Loucy (cell line): Measurements from ENCODE around the gene IL1A.

ENCODE experiments used
- H2AFZ ChIP-seq: fragments of 200-600 bp; sonication (generic); 2 replicates; pipeline ENCODE4 v1.6.0; 2016; ENCODE audit warnings: antibody characterized with exemption, mild to moderate bottlenecking, low read length, moderate library complexity
- H3F3A ChIP-seq: fragments of 200-600 bp; 2 replicates; pipeline ENCODE4 v1.6.0; 2016; ENCODE audit warnings: antibody characterized with exemption, low read depth, mild to moderate bottlenecking
- H3K27me3 ChIP-seq: fragments of 200-600 bp; sonication (generic); 2 replicates; pipeline ENCODE4 v1.6.1; 2014; ENCODE audit warnings: low read length, mild to moderate bottlenecking; ENCODE audit not compliant: insufficient read depth, poor library complexity, severe bottlenecking
- H3K36me3 ChIP-seq: fragments of 200-600 bp; sonication (generic); 2 replicates; pipeline ENCODE4 v1.6.1; 2016; ENCODE audit warnings: low read length; ENCODE audit not compliant: insufficient read depth
- H3K4me1 ChIP-seq: fragments of 200-600 bp; sonication (generic); 2 replicates; pipeline ENCODE4 v1.5.1; 2014; ENCODE audit warnings: low read length, mild to moderate bottlenecking; ENCODE audit not compliant: insufficient read depth, poor library complexity, severe bottlenecking
- H3K4me2 ChIP-seq: fragments of 200-600 bp; sonication (generic); 2 replicates; pipeline ENCODE4 v1.6.0; 2014; ENCODE audit warnings: antibody characterized with exemption, low read length, low read depth, mild to moderate bottlenecking; ENCODE audit not compliant: poor library complexity, severe bottlenecking
- H3K4me3 ChIP-seq: fragments of 200-600 bp; sonication (generic); 2 replicates; pipeline ENCODE4 v1.5.1; 2014; ENCODE audit warnings: low read length, mild to moderate bottlenecking, mixed read lengths; ENCODE audit not compliant: poor library complexity, severe bottlenecking
- H3K79me2 ChIP-seq: fragments of 200-600 bp; sonication (generic); 2 replicates; pipeline ENCODE4 v1.6.1; 2014; ENCODE audit warnings: low read length; ENCODE audit not compliant: insufficient read depth
- H3K9ac ChIP-seq: fragments of 200-600 bp; sonication (generic); 2 replicates; pipeline ENCODE4 v1.6.0; 2014; ENCODE audit warnings: mild to moderate bottlenecking, low read depth, low read length, moderate library complexity; ENCODE audit not compliant: poor library complexity, severe bottlenecking
- H3K9me2 ChIP-seq: fragments of 200-600 bp; sonication (generic); replicated peaks from 2 replicates; pipeline ENCODE4 v1.6.1; 2016; ENCODE audit warnings: low read depth, low read length, mixed read lengths
- H3K9me3 ChIP-seq: fragments of 200-600 bp; sonication (generic); 2 replicates; pipeline ENCODE4 v1.6.1; 2014; ENCODE audit warnings: mild to moderate bottlenecking, antibody characterized with exemption, low read length, low read depth; ENCODE audit not compliant: insufficient read depth
- H4K20me1 ChIP-seq: fragments of 200-600 bp; sonication (generic); 2 replicates; pipeline ENCODE4 v1.6.0; 2014; ENCODE audit warnings: antibody characterized with exemption, low read length, mild to moderate bottlenecking; ENCODE audit not compliant: insufficient read depth, poor library complexity, severe bottlenecking
- CTCF ChIP-seq: fragments of 200-600 bp; sonication (generic); conservative IDR thresholded peaks from 2 replicates; pipeline ENCODE4 v1.5.1; 2014; ENCODE audit warnings: mild to moderate bottlenecking, antibody characterized with exemption, low read length
- EZH2phosphoT487 ChIP-seq: fragments of 200-600 bp; IDR thresholded peaks from 2 replicates; pipeline ENCODE4 v1.6.1; 2018; ENCODE audit warnings: antibody characterized with exemption, mild to moderate bottlenecking, moderate library complexity, borderline replicate concordance

Gene IL1A

DNA sequence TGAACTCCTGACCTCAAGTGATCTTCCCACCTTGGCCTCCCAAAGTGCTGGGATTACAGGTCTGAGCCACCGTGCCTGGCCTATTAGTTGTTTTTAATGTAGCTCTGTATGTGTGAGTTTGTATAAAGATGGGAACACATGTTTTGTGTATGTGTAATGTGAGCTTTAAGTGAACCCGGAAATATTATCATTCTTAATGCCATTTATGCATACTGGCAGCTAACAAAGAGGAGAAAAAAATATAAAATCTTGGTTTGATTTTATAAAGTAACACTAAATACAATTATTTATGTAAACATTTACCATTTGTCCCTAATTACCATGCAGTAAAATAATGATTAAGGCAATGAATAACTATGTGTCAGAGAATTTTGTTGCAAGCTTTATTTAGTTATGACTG lies 10.7 kb downstream of the IL1A start:
- no peaks in the 10 kb centered on the region for H3K9me3 ChIP-seq
- H3K9ac ChIP-seq: no peak overlapping the region
- no peaks in the 10 kb centered on the region for H3F3A ChIP-seq
- TF ChIP-seq CTCF (no peak), EZH2phosphoT487 (no peak)
- no peaks in the 10 kb centered on the region for H3K27me3 ChIP-seq
- no peak overlapping the region for H3K4me3 ChIP-seq
- no peak overlapping the region for H3K4me2 ChIP-seq
- H3K9me2 ChIP-seq: no peaks in the 10 kb centered on the region
- H3K79me2 ChIP-seq: no peaks in the 10 kb centered on the region
- H4K20me1 ChIP-seq: no peaks in the 10 kb centered on the region
- H2AFZ ChIP-seq: no peak overlapping the region
- no peaks in the 10 kb centered on the region for H3K36me3 ChIP-seq
- no peaks in the 10 kb centered on the region for H3K4me1 ChIP-seq

- Histone ChIP-seq H3K4me1 (no peaks in the 10 kb centered on the region), H3K36me3 (no peaks in the 10 kb centered on the region), H3K9me3 (no peaks in the 10 kb centered on the region), H3K4me3 (no peak overlapping the region), H3K27me3 (no peaks in the 10 kb centered on the region), H2AFZ (no peak overlapping the region), H3K9me2 (no peaks in the 10 kb centered on the region), H3K9ac (no peak overlapping the region), H3F3A (no peaks in the 10 kb centered on the region), H3K4me2 (no peak overlapping the region), H3K79me2 (no peaks in the 10 kb centered on the region), H4K20me1 (no peaks in the 10 kb centered on the region)
- TF ChIP-seq EZH2phosphoT487 (no peak), CTCF (no peak)
Observed at GRCh38 chr2:112772911-112773475, 11.3 kb downstream of the IL1A start.

GRCh38 chr2:112772322-112772721 lies 12.0 kb downstream of the IL1A start:
- Histone ChIP-seq H2AFZ (no peak overlapping the region), H3K36me3 (no peaks in the 10 kb centered on the region), H3K9me3 (no peaks in the 10 kb centered on the region), H3K4me3 (no peak overlapping the region), H3K9me2 (no peaks in the 10 kb centered on the region), H3K4me2 (no peak overlapping the region), H3F3A (no peaks in the 10 kb centered on the region), H3K27me3 (no peaks in the 10 kb centered on the region), H3K79me2 (no peaks in the 10 kb centered on the region), H3K9ac (no peak overlapping the region), H3K4me1 (no peaks in the 10 kb centered on the region), H4K20me1 (no peaks in the 10 kb centered on the region)
- TF ChIP-seq CTCF (no peak), EZH2phosphoT487 (no peak)
